HEK293T (cell line): ENCODE data around the gene SLC13A4.

ENCODE experiments used
- ELF4 ChIP-seq: fragments of 450-650 bp; IDR thresholded peaks from 2 replicates; pipeline ENCODE4 v1.6.1; 2017; ENCODE audit warnings: antibody characterized with exemption
- TARDBP ChIP-seq: fragments of 450-650 bp; IDR thresholded peaks from 2 replicates; pipeline ENCODE4 v1.6.1; 2016

DNA sequence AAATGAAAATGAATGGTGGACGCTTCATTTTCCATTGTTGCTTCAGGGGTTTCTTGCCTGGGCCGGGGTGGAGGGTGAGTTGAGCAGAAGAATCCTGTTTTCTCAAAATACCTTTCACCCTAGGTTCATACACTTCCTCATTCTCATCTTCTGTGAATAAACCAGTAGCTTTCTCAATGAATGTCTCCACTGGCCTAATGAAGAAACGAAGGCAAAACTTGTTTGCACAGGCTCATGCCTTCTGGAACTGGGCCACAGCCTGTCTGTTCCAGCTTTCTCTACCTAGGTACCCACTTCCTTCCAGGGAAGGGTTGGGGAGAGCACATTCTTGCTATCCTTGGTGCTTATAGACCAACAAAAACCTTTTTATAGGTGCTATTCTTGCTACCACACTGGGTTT is 44.4 kb downstream of the SLC13A4 start:
- TF ChIP-seq ELF4 (no peak), TARDBP (no peak)
